Measurements from ENCODE around the gene ADPRM. TPM values are rescaled to one million over a fixed set of nuclear protein-coding genes. Genes with fewer than 3 reads are reported as not detected.
A peak's percentile ranks its signal among the peaks of the same experiment; 100 is the strongest.
"Not testable (repeated sequence)": the region's sequence is repeated elsewhere in the genome, so short reads cannot be mapped to it uniquely, and the experiment has no call there.

Gene ADPRM
- total RNA-seq, 1 donor from 2014 or later, result 9.2 TPM

GRCh38 chr17:10674704-10675103 is 22.7 kb upstream of the ADPRM start:
- no peak overlapping the region for H3K4me3 Mint-ChIP-seq (ENCODE audit: low read depth)
- H3K4me1 Mint-ChIP-seq (ENCODE audit: low read depth), result no peaks in the 10 kb centered on the region
- no peak for TF ChIP-seq CTCF (IDR thresholded peaks at IDR 0.05; ENCODE audit: unreplicated experiment)
- H3K9me3 Mint-ChIP-seq (ENCODE audit: low read depth), result no peaks in the 10 kb centered on the region
- H3K36me3 Mint-ChIP-seq (ENCODE audit: insufficient read depth), result peaks cover 11% of the 10 kb centered on the region
- H3K27ac Mint-ChIP-seq, result no peak overlapping the region
- no peaks in the 10 kb centered on the region for H3K27me3 Mint-ChIP-seq
- no peak for DNase-seq (ENCODE audit: low spot score, unreplicated experiment)

- Mint-ChIP-seq H3K27me3 (no peaks in the 10 kb centered on the region), H3K36me3 (ENCODE audit: insufficient read depth) (peaks cover 26% of the 10 kb centered on the region), H3K4me1 (ENCODE audit: low read depth) (no peaks in the 10 kb centered on the region), H3K27ac (peak overlapping the region; percentile 43), H3K4me3 (ENCODE audit: low read depth) (no peak overlapping the region), H3K9me3 (ENCODE audit: low read depth) (no peaks in the 10 kb centered on the region)
- no peak for TF ChIP-seq CTCF (IDR thresholded peaks at IDR 0.05; ENCODE audit: unreplicated experiment)
- DNase-seq (ENCODE audit: low spot score, unreplicated experiment), result no peak
Measured at GRCh38 chr17:10681866-10682446, 15.4 kb upstream of the ADPRM start.

GRCh38 chr17:10683853-10684252 is 13.5 kb upstream of the ADPRM start:
- H3K4me1 Mint-ChIP-seq (ENCODE audit: low read depth), result no peaks in the 10 kb centered on the region
- H3K36me3 Mint-ChIP-seq (ENCODE audit: insufficient read depth), result peaks cover 21% of the 10 kb centered on the region
- no peak overlapping the region for H3K4me3 Mint-ChIP-seq (ENCODE audit: low read depth)
- DNase-seq (ENCODE audit: low spot score, unreplicated experiment), result no peak
- no peaks in the 10 kb centered on the region for H3K27me3 Mint-ChIP-seq
- TF ChIP-seq CTCF (IDR thresholded peaks at IDR 0.05; ENCODE audit: unreplicated experiment), result peak; percentile 58
- H3K9me3 Mint-ChIP-seq (ENCODE audit: low read depth), result no peaks in the 10 kb centered on the region
- no peak overlapping the region for H3K27ac Mint-ChIP-seq

GRCh38 chr17:10687499-10687898 is 9.9 kb upstream of the ADPRM start:
- Mint-ChIP-seq H3K4me1 (ENCODE audit: low read depth) (no peaks in the 10 kb centered on the region), H3K27ac (no peak overlapping the region), H3K9me3 (ENCODE audit: low read depth) (no peaks in the 10 kb centered on the region), H3K27me3 (no peaks in the 10 kb centered on the region), H3K36me3 (ENCODE audit: insufficient read depth) (peaks cover 35% of the 10 kb centered on the region), H3K4me3 (ENCODE audit: low read depth) (no peak overlapping the region)
- DNase-seq (ENCODE audit: low spot score, unreplicated experiment), result no peak
- no peak for TF ChIP-seq CTCF (IDR thresholded peaks at IDR 0.05; ENCODE audit: unreplicated experiment)

GRCh38 chr17:10695875-10696407 is 1.5 kb upstream of the ADPRM start:
- Mint-ChIP-seq H3K4me1 (ENCODE audit: low read depth) (peaks cover 13% of the 10 kb centered on the region), H3K4me3 (ENCODE audit: low read depth) (peak overlapping the region; percentile 88)
- H3K27ac Mint-ChIP-seq; H3K9me3 Mint-ChIP-seq (ENCODE audit: low read depth); H3K36me3 Mint-ChIP-seq (ENCODE audit: insufficient read depth); DNase-seq (ENCODE audit: low spot score, unreplicated experiment); H3K27me3 Mint-ChIP-seq: not testable (repeated sequence)

Data from progenitor cell of endocrine pancreas (in vitro differentiated cells).